ENCODE measurements around the gene KANK4. TPM values are rescaled to one million over a fixed set of nuclear protein-coding genes. Genes with fewer than 3 reads are reported as not detected.

Gene KANK4
- total RNA-seq, 1 donor from 2014 or later: not detected

- DNase-seq (no peak), ATAC-seq (ENCODE audit: low read depth) (no peak)
- no peaks in the 10 kb centered on the region for H3K4me1 Mint-ChIP-seq
- POLR2A ChIA-PET: no interaction called here
- H3K27me3 Mint-ChIP-seq: peaks cover 6% of the 10 kb centered on the region
- no peaks in the 10 kb centered on the region for H3K36me3 Mint-ChIP-seq (ENCODE audit: low read depth)
- no peak for TF ChIP-seq CTCF (IDR thresholded peaks at IDR 0.05)
- peaks cover 9% of the 10 kb centered on the region for H3K9me3 Mint-ChIP-seq
- H3K27ac Mint-ChIP-seq: no peak overlapping the region
- CTCF ChIA-PET: no interaction called here
- intact Hi-C loops (cut with micrococcal nuclease): no loop called here
- H3K4me3 Mint-ChIP-seq: no peak overlapping the region
Measured at GRCh38 chr1:62280960-62281465, 38.2 kb downstream of the KANK4 start.

- intact Hi-C loops (cut with micrococcal nuclease): no loop called here
- Mint-ChIP-seq H3K9me3 (peaks cover 9% of the 10 kb centered on the region), H3K4me3 (no peak overlapping the region), H3K27me3 (no peaks in the 10 kb centered on the region), H3K4me1 (no peaks in the 10 kb centered on the region), H3K36me3 (ENCODE audit: low read depth) (no peaks in the 10 kb centered on the region), H3K27ac (no peak overlapping the region)
- no peak for ATAC-seq (ENCODE audit: low read depth)
- DNase-seq: no peak
- TF ChIP-seq CTCF (IDR thresholded peaks at IDR 0.05): no peak
- POLR2A ChIA-PET: no interaction called here
- CTCF ChIA-PET: no interaction called here
Measured at GRCh38 chr1:62280150-62280549, 39.1 kb downstream of the KANK4 start.

GRCh38 chr1:62276791-62277190, 42.4 kb downstream of the KANK4 start:
- H3K36me3 Mint-ChIP-seq (ENCODE audit: low read depth): no peaks in the 10 kb centered on the region
- no peak for TF ChIP-seq CTCF (IDR thresholded peaks at IDR 0.05)
- H3K27ac Mint-ChIP-seq: no peak overlapping the region
- peaks cover 9% of the 10 kb centered on the region for H3K9me3 Mint-ChIP-seq
- POLR2A ChIA-PET: no interaction called here
- no peak overlapping the region for H3K4me3 Mint-ChIP-seq
- CTCF ChIA-PET: no interaction called here
- DNase-seq (no peak), ATAC-seq (ENCODE audit: low read depth) (no peak)
- intact Hi-C loops (cut with micrococcal nuclease): no loop called here
- peaks cover 8% of the 10 kb centered on the region for H3K4me1 Mint-ChIP-seq
- no peaks in the 10 kb centered on the region for H3K27me3 Mint-ChIP-seq

- H3K9me3 Mint-ChIP-seq: peaks cover 4% of the 10 kb centered on the region
- H3K27ac Mint-ChIP-seq: no peak overlapping the region
Measured at GRCh38 chr1:62274496-62275485, 44.4 kb downstream of the KANK4 start.

More at GRCh38 chr1:62274496-62275485, 44.4 kb downstream of the KANK4 start:
- no peak for DNase-seq
- no peak for ATAC-seq (ENCODE audit: low read depth)
- Mint-ChIP-seq H3K36me3 (ENCODE audit: low read depth) (no peaks in the 10 kb centered on the region), H3K4me1 (peaks cover 15% of the 10 kb centered on the region), H3K27me3 (no peaks in the 10 kb centered on the region), H3K4me3 (no peak overlapping the region)
- TF ChIP-seq CTCF (IDR thresholded peaks at IDR 0.05): no peak
- intact Hi-C loops (cut with micrococcal nuclease): no loop called here
- ChIA-PET CTCF (no interaction called here), POLR2A (no interaction called here)
